Measurements from ENCODE around the gene FRMD4A. TPM values are rescaled to one million over a fixed set of nuclear protein-coding genes. Genes with fewer than 3 reads are reported as not detected.

FRMD4A gene
- total and polyA plus RNA-seq, 3 donors from 2014 or later, result 15.0 to 20.8 (median 18.7) TPM

DNA sequence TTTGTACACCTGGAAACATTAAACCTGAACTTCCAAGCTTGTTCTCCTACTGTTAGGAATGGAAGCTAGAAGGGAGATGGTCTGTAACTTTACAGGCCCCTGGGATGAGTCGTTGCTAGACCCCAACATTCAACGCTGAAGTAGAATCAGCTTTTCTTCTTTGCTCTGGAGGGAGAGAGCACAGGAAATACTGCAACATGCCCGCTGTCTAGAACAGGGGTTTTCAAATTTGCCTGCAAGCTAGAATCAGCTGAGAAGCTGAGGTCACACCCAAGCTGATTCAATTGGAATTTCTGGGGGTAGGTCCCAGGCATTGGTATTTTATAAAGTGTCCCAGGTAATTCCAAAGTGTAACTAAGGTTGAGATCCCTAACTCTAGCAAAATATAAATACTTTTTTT is 524.3 kb downstream of the FRMD4A start:
- Histone ChIP-seq H3K9me3 (no peaks in the 10 kb centered on the region), H3K36me3 (ENCODE audit: low read depth, missing control alignments) (no peaks in the 10 kb centered on the region), H3K27me3 (no peaks in the 10 kb centered on the region), H3K4me3 (no peak overlapping the region), H3K4me1 (no peaks in the 10 kb centered on the region), H3K27ac (no peak overlapping the region)
- TF ChIP-seq CTCF (IDR thresholded peaks at IDR 0.05) (no peak), POLR2A (IDR thresholded peaks at IDR 0.05) (no peak)
- DNase-seq, result no peak
- 82 to 93% methylated on average over 3 of the region's 3 CpGs for WGBS, 2 donors
- intact Hi-C loops (cut with DNase I; ENCODE audit: low total_unique reads), result no loop called here

DNA sequence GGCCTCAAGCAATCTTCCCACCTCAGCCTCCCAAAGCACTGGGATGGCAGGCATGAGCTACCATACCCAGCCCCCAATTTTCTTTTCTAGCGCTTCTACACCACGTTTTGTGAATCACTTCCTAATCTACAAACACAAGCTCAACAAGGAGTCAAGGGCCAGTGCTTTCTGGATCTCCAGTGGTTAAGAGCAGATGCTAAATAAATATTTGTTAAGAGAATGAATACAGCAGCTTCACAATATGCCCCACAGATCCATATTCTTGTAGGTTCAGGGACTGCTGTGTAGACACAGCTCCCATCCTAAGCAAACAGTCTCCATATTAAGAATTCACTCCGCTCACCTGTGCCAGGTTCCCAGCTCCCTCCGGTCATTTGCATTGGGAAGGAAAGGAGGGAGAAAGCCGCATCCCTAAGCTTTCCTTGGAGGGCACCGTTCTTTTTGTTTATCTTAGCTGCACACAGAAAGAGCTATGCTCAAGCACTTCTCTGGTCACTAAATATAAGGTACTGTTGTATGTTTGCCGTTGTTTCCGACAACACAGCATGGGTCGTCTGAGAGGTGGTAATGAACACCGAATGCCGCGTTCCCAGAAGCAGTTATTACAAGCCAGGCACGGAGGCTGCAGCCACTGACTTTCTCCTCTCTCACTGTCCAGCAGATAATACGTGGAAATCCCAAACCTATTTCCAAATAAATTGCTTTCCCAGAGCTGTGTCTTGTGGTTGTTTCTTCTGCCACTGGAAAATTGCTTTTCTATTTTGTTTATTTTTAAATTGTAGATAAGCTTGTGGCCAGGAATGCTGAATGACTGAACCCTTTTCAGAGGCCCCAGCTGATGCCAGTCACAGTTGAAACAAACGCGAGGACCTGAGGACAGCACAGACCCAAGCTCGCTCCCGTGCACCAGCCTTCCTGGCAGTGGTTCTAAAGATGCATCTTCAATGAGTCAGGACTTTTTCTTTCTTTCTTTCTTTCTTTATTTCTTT is 526.9 kb downstream of the FRMD4A start:
- TF ChIP-seq POLR2A (IDR thresholded peaks at IDR 0.05) (no peak), CTCF (IDR thresholded peaks at IDR 0.05) (no peak)
- WGBS, 2 donors, result 67 to 68% methylated on average over 18 of the region's 18 CpGs
- intact Hi-C loops (cut with DNase I; ENCODE audit: low total_unique reads), result no loop called here
- Histone ChIP-seq H3K4me1 (no peaks in the 10 kb centered on the region), H3K4me3 (no peak overlapping the region), H3K27me3 (no peaks in the 10 kb centered on the region), H3K36me3 (ENCODE audit: low read depth, missing control alignments) (no peaks in the 10 kb centered on the region), H3K27ac (no peak overlapping the region), H3K9me3 (no peaks in the 10 kb centered on the region)
- DNase-seq, result no peak

DNA sequence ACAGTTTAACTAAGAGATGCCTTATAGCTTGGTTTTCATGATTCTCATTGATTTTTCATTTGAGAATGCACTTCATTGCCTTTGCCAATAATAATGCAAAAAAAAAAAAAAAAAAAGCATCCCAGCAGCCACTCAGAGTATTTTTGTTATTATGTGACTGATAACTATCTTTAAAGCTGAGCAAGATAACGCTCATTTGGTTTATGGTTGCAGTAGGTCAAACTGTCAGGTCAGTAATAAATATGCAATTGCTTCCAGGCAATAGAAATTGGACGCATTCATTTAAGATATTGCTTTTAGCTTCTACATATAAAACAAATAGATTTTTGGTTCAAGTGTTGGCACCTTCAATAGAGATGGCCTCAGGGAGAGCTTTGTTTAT is 528.8 kb downstream of the FRMD4A start:
- intact Hi-C loops (cut with DNase I; ENCODE audit: low total_unique reads), result no loop called here
- 83 to 88% methylated on average over 2 of the region's 2 CpGs for WGBS, 2 donors
- no peak for DNase-seq
- Histone ChIP-seq H3K27me3 (no peaks in the 10 kb centered on the region), H3K27ac (no peak overlapping the region), H3K36me3 (ENCODE audit: low read depth, missing control alignments) (no peaks in the 10 kb centered on the region), H3K4me1 (no peaks in the 10 kb centered on the region), H3K4me3 (no peak overlapping the region), H3K9me3 (no peaks in the 10 kb centered on the region)
- TF ChIP-seq POLR2A (IDR thresholded peaks at IDR 0.05), result no peak
- TF ChIP-seq CTCF (IDR thresholded peaks at IDR 0.05), result no peak

GRCh38 chr10:13801156-13801906 is 529.4 kb downstream of the FRMD4A start:
- no peak for DNase-seq
- no peaks in the 10 kb centered on the region for H3K9me3 ChIP-seq
- TF ChIP-seq POLR2A (IDR thresholded peaks at IDR 0.05), result no peak
- no peak for TF ChIP-seq CTCF (IDR thresholded peaks at IDR 0.05)
- intact Hi-C loops (cut with DNase I; ENCODE audit: low total_unique reads), result no loop called here
- no peaks in the 10 kb centered on the region for H3K27me3 ChIP-seq
- no peaks in the 10 kb centered on the region for H3K36me3 ChIP-seq (ENCODE audit: low read depth, missing control alignments)
- no peak overlapping the region for H3K4me3 ChIP-seq
- 87 to 92% methylated on average over 6 to 8 of the region's 8 CpGs for WGBS, 2 donors
- H3K27ac ChIP-seq, result no peak overlapping the region
- no peaks in the 10 kb centered on the region for H3K4me1 ChIP-seq

Data from testis (tissue), 3 donors.